Neural progenitor cell (in vitro differentiated cells): ENCODE data around the gene FNDC8. TPM values are rescaled to one million over a fixed set of nuclear protein-coding genes. Genes with fewer than 3 reads are reported as not detected.

Experiments used
- DNase-seq: peaks from one replicate; pipeline ENCODE4 v3.0.0-alpha.2; 2016; ENCODE audit warnings: low spot score
- H2AFZ ChIP-seq: fragments of 200-600 bp; sonication (generic); replicated peaks from 2 replicates; pipeline ENCODE4 v1.6.1; 2016; ENCODE audit warnings: antibody characterized with exemption
- H3F3A ChIP-seq: fragments of 200-600 bp; sonication (generic); 2 replicates; pipeline ENCODE4 v1.6.1; 2016; ENCODE audit warnings: antibody characterized with exemption, low read depth
- H3K27ac ChIP-seq: fragments of 200-600 bp; sonication (generic); 2 replicates; pipeline ENCODE4 v1.5.1; 2016; ENCODE audit warnings: mild to moderate bottlenecking
- H3K27me3 ChIP-seq: fragments of 200-600 bp; sonication (generic); 2 replicates; pipeline ENCODE4 v1.6.1; 2016; ENCODE audit warnings: mild to moderate bottlenecking, moderate library complexity
- H3K36me3 ChIP-seq: fragments of 200-600 bp; sonication (generic); 2 replicates; pipeline ENCODE4 v1.5.1; 2016
- H3K4me1 ChIP-seq: fragments of 200-600 bp; sonication (generic); 2 replicates; pipeline ENCODE4 v1.6.1; 2016; ENCODE audit warnings: mixed run types
- H3K4me2 ChIP-seq: fragments of 200-600 bp; sonication (generic); 2 replicates; pipeline ENCODE4 v1.6.1; 2016
- H3K4me3 ChIP-seq: fragments of 200-600 bp; sonication (generic); 2 replicates; pipeline ENCODE4 v1.5.1; 2016
- H3K79me2 ChIP-seq: fragments of 200-600 bp; sonication (generic); 2 replicates; pipeline ENCODE4 v1.6.1; 2016; ENCODE audit warnings: low read depth
- H3K9ac ChIP-seq: fragments of 200-600 bp; sonication (generic); 2 replicates; pipeline ENCODE4 v1.6.1; 2016
- H3K9me3 ChIP-seq: fragments of 200-600 bp; sonication (generic); 2 replicates; pipeline ENCODE4 v1.5.1; 2016; ENCODE audit warnings: low read depth
- H4K20me1 ChIP-seq: fragments of 200-600 bp; sonication (generic); 2 replicates; pipeline ENCODE4 v1.6.1; 2016; ENCODE audit warnings: low read depth
- H3K27ac Mint-ChIP-seq: 3 replicates; pipeline ENCODE4 v1.8.0; 2021; ENCODE audit warnings: mixed read lengths
- H3K27me3 Mint-ChIP-seq: 2 replicates; pipeline ENCODE4 v1.8.0; 2022; ENCODE audit warnings: low read depth, mild to moderate bottlenecking, inconsistent platforms, moderate library complexity, mixed read lengths; ENCODE audit not compliant: insufficient read depth
- H3K36me3 Mint-ChIP-seq: 3 replicates; pipeline ENCODE4 v1.8.0; 2021; ENCODE audit warnings: mixed read lengths
- H3K4me1 Mint-ChIP-seq: 3 replicates; pipeline ENCODE4 v1.8.0; 2021; ENCODE audit warnings: mixed read lengths
- H3K4me3 Mint-ChIP-seq: 3 replicates; pipeline ENCODE4 v1.8.0; 2021; ENCODE audit warnings: mild to moderate bottlenecking, moderate library complexity, mixed read lengths
- H3K9me3 Mint-ChIP-seq: 3 replicates; pipeline ENCODE4 v1.8.0; 2020; ENCODE audit warnings: mixed read lengths
- CTCF ChIP-seq: fragments of 200-600 bp; sonication (generic); IDR thresholded peaks from 2 replicates; pipeline ENCODE4 v1.5.1; 2017; ENCODE audit warnings: antibody characterized with exemption, mild to moderate bottlenecking
- EZH2 ChIP-seq: fragments of 200-600 bp; sonication (generic); IDR thresholded peaks from 2 replicates; pipeline ENCODE4 v1.6.1; 2017; ENCODE audit warnings: antibody characterized with exemption, mild to moderate bottlenecking, moderate library complexity
- EZH2phosphoT487 ChIP-seq: fragments of 200-600 bp; sonication (generic); IDR thresholded peaks from 2 replicates; pipeline ENCODE4 v1.6.1; 2017; ENCODE audit warnings: antibody characterized with exemption
- total RNA-seq: library from RNA; depleted of rRNA; stranded (reverse); fragments of >200 nt; gene quantifications from 2 replicates; pipeline ENCODE4 v1.2.3, GENCODE V29; 2015; ENCODE audit warnings: low replicate concordance

The FNDC8 gene
- total RNA-seq, 1 donor from 2014 or later, result not detected

GRCh38 chr17:35095741-35096140 is 25.7 kb upstream of the FNDC8 start:
- no peaks in the 10 kb centered on the region for H3K36me3 ChIP-seq
- Mint-ChIP-seq H3K4me3 (no peak overlapping the region), H3K9me3 (no peaks in the 10 kb centered on the region), H3K4me1 (no peaks in the 10 kb centered on the region), H3K36me3 (no peaks in the 10 kb centered on the region), H3K27me3 (no peaks in the 10 kb centered on the region), H3K27ac (no peak overlapping the region)
- H3K9me3 ChIP-seq, result no peaks in the 10 kb centered on the region
- H3K27me3 ChIP-seq, result no peaks in the 10 kb centered on the region
- H3K27ac ChIP-seq, result no peak overlapping the region
- no peaks in the 10 kb centered on the region for H3F3A ChIP-seq
- no peak overlapping the region for H3K4me2 ChIP-seq
- no peak for DNase-seq
- no peak overlapping the region for H3K4me3 ChIP-seq
- no peaks in the 10 kb centered on the region for H4K20me1 ChIP-seq
- H3K79me2 ChIP-seq, result no peaks in the 10 kb centered on the region
- TF ChIP-seq CTCF, result no peak
- no peak for TF ChIP-seq EZH2phosphoT487
- TF ChIP-seq EZH2, result no peak
- H3K4me1 ChIP-seq, result no peaks in the 10 kb centered on the region
- H3K9ac ChIP-seq, result no peak overlapping the region
- no peak overlapping the region for H2AFZ ChIP-seq

GRCh38 chr17:35097776-35098175 is 23.6 kb upstream of the FNDC8 start:
- DNase-seq, result no peak

GRCh38 chr17:35099908-35100307 is 21.5 kb upstream of the FNDC8 start:
- Histone ChIP-seq H3K4me3 (no peak overlapping the region), H3K9ac (no peak overlapping the region), H3K27me3 (no peaks in the 10 kb centered on the region), H3K36me3 (no peaks in the 10 kb centered on the region), H3K9me3 (no peaks in the 10 kb centered on the region), H3K79me2 (no peaks in the 10 kb centered on the region), H4K20me1 (no peaks in the 10 kb centered on the region), H3K4me2 (no peak overlapping the region), H3K27ac (no peak overlapping the region), H3F3A (no peaks in the 10 kb centered on the region), H3K4me1 (no peaks in the 10 kb centered on the region), H2AFZ (no peak overlapping the region)
- Mint-ChIP-seq H3K27me3 (peaks cover 2% of the 10 kb centered on the region), H3K4me1 (no peaks in the 10 kb centered on the region), H3K9me3 (no peaks in the 10 kb centered on the region), H3K36me3 (no peaks in the 10 kb centered on the region), H3K27ac (no peak overlapping the region), H3K4me3 (no peak overlapping the region)
- DNase-seq, result no peak
- no peak for TF ChIP-seq EZH2
- no peak for TF ChIP-seq EZH2phosphoT487
- TF ChIP-seq CTCF, result no peak

More at GRCh38 chr17:35097776-35098175, 23.6 kb upstream of the FNDC8 start:
- Histone ChIP-seq H2AFZ (no peak overlapping the region), H3K36me3 (no peaks in the 10 kb centered on the region), H4K20me1 (no peaks in the 10 kb centered on the region), H3K9ac (no peak overlapping the region), H3K4me2 (no peak overlapping the region), H3K79me2 (no peaks in the 10 kb centered on the region), H3K4me1 (no peaks in the 10 kb centered on the region), H3K27ac (no peak overlapping the region), H3K27me3 (no peaks in the 10 kb centered on the region), H3K9me3 (no peaks in the 10 kb centered on the region), H3K4me3 (no peak overlapping the region), H3F3A (no peaks in the 10 kb centered on the region)
- TF ChIP-seq CTCF (no peak), EZH2 (no peak), EZH2phosphoT487 (no peak)
- H3K36me3 Mint-ChIP-seq, result no peaks in the 10 kb centered on the region
- no peaks in the 10 kb centered on the region for H3K27me3 Mint-ChIP-seq
- H3K4me1 Mint-ChIP-seq, result no peaks in the 10 kb centered on the region
- H3K4me3 Mint-ChIP-seq, result no peak overlapping the region
- H3K27ac Mint-ChIP-seq, result no peak overlapping the region
- no peaks in the 10 kb centered on the region for H3K9me3 Mint-ChIP-seq

DNA sequence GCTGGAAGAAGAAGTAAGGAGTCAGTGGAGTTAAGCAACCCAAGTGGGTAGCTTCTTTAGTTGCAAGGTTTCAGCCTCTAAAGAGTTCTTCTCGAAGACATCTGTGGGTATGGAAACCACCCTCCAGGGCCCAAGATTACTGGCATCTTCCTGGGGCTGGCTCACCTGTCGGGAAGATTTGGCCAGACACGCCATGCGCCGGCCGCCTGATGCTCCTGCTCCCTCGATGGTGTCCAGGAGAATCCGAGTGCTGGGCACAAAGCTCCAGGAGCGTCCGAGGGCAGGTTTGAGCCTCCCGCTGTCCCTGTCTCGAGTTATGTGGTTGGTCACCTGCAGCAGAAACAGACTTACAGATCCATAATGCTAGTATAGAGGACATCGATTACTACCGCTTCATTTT is 20.4 kb upstream of the FNDC8 start:
- no peak overlapping the region for H2AFZ ChIP-seq
- H3K4me3 ChIP-seq, result no peak overlapping the region
- no peaks in the 10 kb centered on the region for H4K20me1 ChIP-seq
- no peak overlapping the region for H3K4me3 Mint-ChIP-seq
- no peak overlapping the region for H3K27ac Mint-ChIP-seq
- no peak for TF ChIP-seq EZH2phosphoT487
- no peak for TF ChIP-seq CTCF
- no peak for TF ChIP-seq EZH2
- H3K9ac ChIP-seq, result no peak overlapping the region
- no peaks in the 10 kb centered on the region for H3K79me2 ChIP-seq
- H3F3A ChIP-seq, result no peaks in the 10 kb centered on the region
- H3K27me3 ChIP-seq, result no peaks in the 10 kb centered on the region
- H3K9me3 Mint-ChIP-seq, result no peaks in the 10 kb centered on the region
- H3K4me1 Mint-ChIP-seq, result no peaks in the 10 kb centered on the region
- H3K4me2 ChIP-seq, result no peak overlapping the region
- no peaks in the 10 kb centered on the region for H3K4me1 ChIP-seq
- H3K27ac ChIP-seq, result no peak overlapping the region
- H3K36me3 Mint-ChIP-seq, result peaks cover 2% of the 10 kb centered on the region
- peaks cover 2% of the 10 kb centered on the region for H3K27me3 Mint-ChIP-seq
- H3K9me3 ChIP-seq, result no peaks in the 10 kb centered on the region
- no peaks in the 10 kb centered on the region for H3K36me3 ChIP-seq
- DNase-seq, result no peak
